ENCODE measurements around the gene AGAP1.

The AGAP1 gene

GRCh38 chr2:235774153-235774870, 280.5 kb downstream of the AGAP1 start:
- TF ChIP-seq CTCF (IDR thresholded peaks at IDR 0.05) = no peak

- no peak for TF ChIP-seq CTCF (IDR thresholded peaks at IDR 0.05)
These were observed 282.7 kb downstream of the AGAP1 start for GRCh38 chr2:235776531-235776930.

- TF ChIP-seq CTCF (IDR thresholded peaks at IDR 0.05) = peak; percentile 81
These were observed 285.6 kb downstream of the AGAP1 start for GRCh38 chr2:235779444-235779896.

GRCh38 chr2:235780401-235780800, 286.6 kb downstream of the AGAP1 start:
- no peak for TF ChIP-seq CTCF (IDR thresholded peaks at IDR 0.05)

GRCh38 chr2:235781775-235782174, 287.9 kb downstream of the AGAP1 start:
- no peak for TF ChIP-seq CTCF (IDR thresholded peaks at IDR 0.05)

- TF ChIP-seq CTCF (IDR thresholded peaks at IDR 0.05) = no peak
These were observed 290.9 kb downstream of the AGAP1 start for GRCh38 chr2:235784788-235785187.

- TF ChIP-seq CTCF (IDR thresholded peaks at IDR 0.05) = no peak
These were observed 295.7 kb downstream of the AGAP1 start for GRCh38 chr2:235789552-235789951.

Measured in LNCAP (cell line).